Brain microvascular endothelial cell (primary cell): ENCODE measurements around the gene PLD4.
"Not testable (repeated sequence)": the region's sequence is repeated elsewhere in the genome, so short reads cannot be mapped to it uniquely, and the experiment has no call there.

Experiments
- DNase-seq: peaks from one replicate; pipeline ENCODE4 v3.0.0-alpha.2; 2020
- H3K27ac ChIP-seq: fragments of 250-450 bp; sonication (Bioruptor Pico); 2 replicates; pipeline ENCODE4 v1.5.1; 2020; ENCODE audit warnings: mild to moderate bottlenecking, moderate library complexity
- H3K27me3 ChIP-seq: fragments of 250-450 bp; sonication (Bioruptor Pico); replicated peaks from 2 replicates; pipeline ENCODE4 v1.5.1; 2020; ENCODE audit warnings: mild to moderate bottlenecking
- H3K36me3 ChIP-seq: fragments of 250-450 bp; sonication (Bioruptor Pico); replicated peaks from 2 replicates; pipeline ENCODE4 v1.5.1; 2020; ENCODE audit warnings: mild to moderate bottlenecking
- H3K4me3 ChIP-seq: 2 replicates; pipeline ENCODE4 v1.5.1; 2011; ENCODE audit warnings: low read depth, mild to moderate bottlenecking, control low read depth, low read length, moderate library complexity
- CTCF ChIP-seq: IDR thresholded peaks from 2 replicates; pipeline ENCODE4 v1.5.1; 2011; ENCODE audit warnings: low read depth, mild to moderate bottlenecking, moderate library complexity, low read length, control low read depth, inconsistent platforms; ENCODE audit errors: missing control alignments
- in situ Hi-C: cut with HindIII; loops from 2 replicates; pipeline ENCODE4 v1.10.0; 2017; ENCODE audit warnings: low sequenced_read_pairs, low pct_ligation_motif_present

PLD4 gene

GRCh38 chr14:104881369-104881979 lies 43.2 kb upstream of the PLD4 start:
- DNase-seq, result no peak
- Histone ChIP-seq H3K27me3 (no peaks in the 10 kb centered on the region), H3K36me3 (peaks cover 31% of the 10 kb centered on the region), H3K27ac (no peak overlapping the region), H3K4me3 (no peak overlapping the region)
- in situ Hi-C loops, result no loop called here
- no peak for TF ChIP-seq CTCF

- H3K36me3 ChIP-seq, result peaks cover 41% of the 10 kb centered on the region
- no peaks in the 10 kb centered on the region for H3K27me3 ChIP-seq
- in situ Hi-C loops, result no loop called here
- no peak overlapping the region for H3K4me3 ChIP-seq
- H3K27ac ChIP-seq, result no peak overlapping the region
- no peak for TF ChIP-seq CTCF
- DNase-seq, result no peak
Measured at GRCh38 chr14:104882325-104882973, 42.2 kb upstream of the PLD4 start.

GRCh38 chr14:104882991-104883660 lies 41.6 kb upstream of the PLD4 start:
- Histone ChIP-seq H3K27ac (no peak overlapping the region), H3K27me3 (no peaks in the 10 kb centered on the region), H3K36me3 (peaks cover 45% of the 10 kb centered on the region), H3K4me3 (no peak overlapping the region)
- in situ Hi-C loops, result no loop called here
- DNase-seq, result no peak
- no peak for TF ChIP-seq CTCF

GRCh38 chr14:104883681-104884361 lies 40.9 kb upstream of the PLD4 start:
- H3K27ac ChIP-seq, result no peak overlapping the region
- in situ Hi-C loops, result no loop called here
- H3K27me3 ChIP-seq, result no peaks in the 10 kb centered on the region
- no peak overlapping the region for H3K4me3 ChIP-seq
- DNase-seq, result no peak
- peaks cover 44% of the 10 kb centered on the region for H3K36me3 ChIP-seq
- no peak for TF ChIP-seq CTCF

GRCh38 chr14:104884381-104884780 lies 40.3 kb upstream of the PLD4 start:
- in situ Hi-C loops, H3K27me3 ChIP-seq, H3K27ac ChIP-seq, H3K4me3 ChIP-seq, DNase-seq: not testable (repeated sequence)
- H3K36me3 ChIP-seq, result peaks cover 48% of the 10 kb centered on the region
